Liver (tissue), 9 donors: ENCODE measurements around the gene EPHB6. TPM values are rescaled to one million over a fixed set of nuclear protein-coding genes. Genes with fewer than 3 reads are reported as not detected.

Experiments
- DNase-seq: peaks from one replicate; pipeline ENCODE4 v3.0.0-alpha.2; 2017; ENCODE audit warnings: low spot score
- H3K27ac ChIP-seq, 2 donors: one replicate each; pipeline ENCODE4 v1.7.0; 2013; ENCODE audit warnings: inconsistent platforms in 2 of 2, low read length in 2 of 2, control low read depth in 1 of 2, low read depth in 1 of 2, mild to moderate bottlenecking in 1 of 2
- H3K27me3 ChIP-seq, 4 donors: one replicate each; pipeline versions ENCODE4 v1.6.1 to v1.7.0; 2013; ENCODE audit warnings: low read length in 3 of 4, inconsistent platforms in 1 of 4, mild to moderate bottlenecking in 1 of 4, moderate library complexity in 1 of 4; ENCODE audit not compliant: control insufficient read depth in 4 of 4, insufficient read depth in 4 of 4
- H3K36me3 ChIP-seq, 4 donors: one replicate each; pipeline versions ENCODE4 v1.6.1 to v1.7.0; 2013; ENCODE audit warnings: low read length in 3 of 4, mild to moderate bottlenecking in 3 of 4, low read depth in 1 of 4, moderate library complexity in 1 of 4; ENCODE audit not compliant: control insufficient read depth in 4 of 4, insufficient read depth in 3 of 4
- H3K4me1 ChIP-seq, 4 donors: one replicate each; pipeline versions ENCODE4 v1.6.1 to v1.7.0; 2013; ENCODE audit warnings: low read length in 3 of 4, mild to moderate bottlenecking in 3 of 4, moderate library complexity in 1 of 4; ENCODE audit not compliant: control insufficient read depth in 4 of 4, insufficient read depth in 4 of 4
- H3K4me3 ChIP-seq, 3 donors: one replicate each; pipeline versions ENCODE4 v1.6.1 to v1.7.0; 2013; ENCODE audit warnings: low read length in 3 of 3, control low read depth in 1 of 3, low read depth in 1 of 3, mild to moderate bottlenecking in 1 of 3
- H3K9ac ChIP-seq, 2 donors: one replicate each; pipeline ENCODE4 v1.7.0; 2013; ENCODE audit warnings: low read length in 2 of 2, mild to moderate bottlenecking in 2 of 2, moderate library complexity in 2 of 2, control low read depth in 1 of 2, low read depth in 1 of 2
- H3K9me3 ChIP-seq, 4 donors: one replicate each; pipeline versions ENCODE4 v1.6.1 to v1.7.0; 2013; ENCODE audit warnings: low read length in 3 of 4; ENCODE audit not compliant: control insufficient read depth in 4 of 4
- ATF3 ChIP-seq: IDR thresholded peaks from 2 replicates; pipeline ENCODE4 v1.6.1; 2016; ENCODE audit warnings: antibody characterized with exemption
- CTCF ChIP-seq: fragments of 150-350 bp; IDR thresholded peaks from 2 replicates; pipeline ENCODE4 v1.5.1; 2017; ENCODE audit warnings: improper control_type of control experiment, low read depth, low read length; ENCODE audit not compliant: missing input control
- EGR1 ChIP-seq, 2 donors: IDR thresholded peaks; 2 replicates each; pipeline ENCODE4 v1.6.1; 2016 to 2018; ENCODE audit warnings: antibody characterized with exemption in 2 of 2, low read depth in 2 of 2
- FOXA1 ChIP-seq: IDR thresholded peaks from 2 replicates; pipeline ENCODE4 v1.6.1; 2016; ENCODE audit warnings: antibody characterized with exemption
- FOXA2 ChIP-seq: IDR thresholded peaks from 2 replicates; pipeline ENCODE4 v1.6.1; 2016; ENCODE audit warnings: antibody characterized with exemption
- GABPA ChIP-seq, 2 donors: IDR thresholded peaks in 1 of 2; conservative IDR thresholded peaks in 1 of 2; 2 replicates each; pipeline ENCODE4 v1.6.1; 2016; ENCODE audit warnings: antibody characterized with exemption in 2 of 2, mild to moderate bottlenecking in 1 of 2, moderate library complexity in 1 of 2
- HNF4A ChIP-seq, 2 donors: conservative IDR thresholded peaks; 2 replicates each; pipeline ENCODE4 v1.6.1; 2016; ENCODE audit warnings: antibody characterized with exemption in 2 of 2, mild to moderate bottlenecking in 2 of 2
- HNF4G ChIP-seq: IDR thresholded peaks from 2 replicates; pipeline ENCODE4 v1.6.1; 2016; ENCODE audit warnings: antibody characterized with exemption
- JUND ChIP-seq, 2 donors: IDR thresholded peaks; 2 replicates each; pipeline ENCODE4 v1.6.1; 2016; ENCODE audit warnings: antibody characterized with exemption in 2 of 2
- NR2F2 ChIP-seq: IDR thresholded peaks from 2 replicates; pipeline ENCODE4 v1.6.1; 2016; ENCODE audit warnings: antibody characterized with exemption
- RAD21 ChIP-seq, 2 donors: IDR thresholded peaks; 2 replicates each; pipeline ENCODE4 v1.6.1; 2016; ENCODE audit warnings: antibody characterized with exemption in 2 of 2, mild to moderate bottlenecking in 2 of 2
- REST ChIP-seq: IDR thresholded peaks from 2 replicates; pipeline ENCODE4 v1.6.1; 2016; ENCODE audit warnings: antibody characterized with exemption, mild to moderate bottlenecking
- RXRA ChIP-seq, 2 donors: IDR thresholded peaks; 2 replicates each; pipeline ENCODE4 v1.6.1; 2017 to 2018; ENCODE audit warnings: antibody characterized with exemption in 2 of 2, mild to moderate bottlenecking in 1 of 2
- SP1 ChIP-seq: IDR thresholded peaks from 2 replicates; pipeline ENCODE4 v1.6.1; 2018; ENCODE audit warnings: antibody characterized with exemption, mild to moderate bottlenecking
- TAF1 ChIP-seq: conservative IDR thresholded peaks from 2 replicates; pipeline ENCODE4 v1.6.1; 2016; ENCODE audit warnings: antibody characterized with exemption, mild to moderate bottlenecking
- YY1 ChIP-seq: IDR thresholded peaks from 2 replicates; pipeline ENCODE4 v1.6.1; 2016; ENCODE audit warnings: antibody characterized with exemption, mild to moderate bottlenecking
- ZBTB33 ChIP-seq: IDR thresholded peaks from 2 replicates; pipeline ENCODE4 v1.6.1; 2016; ENCODE audit warnings: antibody characterized with exemption
- WGBS: extraction: QIAGEN DNeasy Blood & Tissue Kit; methylation state at CpG from one replicate; pipeline ENCODE4 v1.1.7; 2013; 5-methylcytosine and 5-hydroxymethylcytosine counted together
- polyA plus RNA-seq, 2 donors: library from polyadenylated mRNA; stranded (reverse) in 1 of 2; unstranded in 1 of 2; fragments of 200-250 nt in 1 of 2; fragments of >200 nt in 1 of 2; fragmentation: Nextera tagmentation in 1 of 2; extraction: Ambion mirVana in 1 of 2; gene quantifications; one replicate each; pipeline versions ENCODE4 v1.2.1 to v1.2.3, GENCODE V29; 2013 to 2015
- total RNA-seq, 2 donors: library from RNA; depleted of rRNA; stranded (reverse); fragments of >200 nt; gene quantifications; one replicate each; pipeline ENCODE4 v1.2.3, GENCODE V29; 2014
- donor health status: healthy.
- donor health status: healthy.
- donor health status: healthy.
- donor health status: healthy.
- donor health status: healthy.

Gene EPHB6
- total and polyA plus RNA-seq, 4 donors: 1.2 to 4.3 (median 2.0) TPM

- H3K27me3 ChIP-seq: no peaks in the 10 kb centered on the region
- no peaks in the 10 kb centered on the region for H3K36me3 ChIP-seq
- H3K9ac ChIP-seq: no peak overlapping the region
- TF ChIP-seq FOXA2 (no peak), ATF3 (no peak), RXRA (IDR thresholded peaks at IDR 0.05) (no peak), NR2F2 (no peak), GABPA (IDR thresholded peaks at IDR 0.05 in 1 of 2, conservative IDR thresholded peaks at IDR 0.05 in 1 of 2) (no peak), REST (no peak), JUND (IDR thresholded peaks at IDR 0.05) (no peak), CTCF (no peak), TAF1 (no peak), EGR1 (IDR thresholded peaks at IDR 0.05; ENCODE audit: low read depth in 2 of 2) (no peak), FOXA1 (no peak), RAD21 (IDR thresholded peaks at IDR 0.05) (no peak), YY1 (no peak)
- no peak overlapping the region for H3K27ac ChIP-seq
- H3K4me3 ChIP-seq: no peak overlapping the region
- H3K4me1 ChIP-seq: no peaks in the 10 kb centered on the region
- WGBS: 85% methylated on average over 8 of the region's 8 CpGs
- no peaks in the 10 kb centered on the region for H3K9me3 ChIP-seq
- DNase-seq: no peak
Observed at GRCh38 chr7:142870147-142870559, 15.3 kb downstream of the EPHB6 start.

- Histone ChIP-seq H3K9me3 (no peaks in the 10 kb centered on the region), H3K27ac (no peak overlapping the region), H3K4me3 (no peak overlapping the region), H3K27me3 (no peaks in the 10 kb centered on the region), H3K4me1 (no peaks in the 10 kb centered on the region), H3K9ac (no peak overlapping the region), H3K36me3 (no peaks in the 10 kb centered on the region)
- DNase-seq: no peak
- WGBS: 91% methylated on average over 14 of the region's 14 CpGs
- TF ChIP-seq HNF4A (conservative IDR thresholded peaks at IDR 0.05) (no peak), CTCF (no peak), ZBTB33 (no peak), REST (no peak), ATF3 (no peak), RXRA (IDR thresholded peaks at IDR 0.05) (no peak), HNF4G (no peak), FOXA2 (no peak), NR2F2 (no peak), RAD21 (IDR thresholded peaks at IDR 0.05) (no peak), SP1 (no peak), GABPA (IDR thresholded peaks at IDR 0.05 in 1 of 2, conservative IDR thresholded peaks at IDR 0.05 in 1 of 2) (no peak), FOXA1 (no peak), YY1 (no peak), JUND (IDR thresholded peaks at IDR 0.05) (no peak)
Observed at GRCh38 chr7:142870566-142871259, 15.8 kb downstream of the EPHB6 start.
